Body of pancreas (tissue), 4 donors: Measurements from ENCODE around the gene PYROXD2.

Experiments used
- CTCF ChIP-seq, 7 experiments: fragments of 450-650 bp in 4 of 7; fragments of 200-600 bp in 3 of 7; sonication (generic) in 3 of 7; IDR thresholded peaks; one replicate each; pipeline ENCODE4 v1.5.1; 2016 to 2019; ENCODE audit warnings: antibody characterized with exemption in 7 of 7
- POLR2A ChIP-seq, 3 donors: fragments of 450-650 bp; IDR thresholded peaks; one replicate each; pipeline ENCODE4 v1.6.1; 2016; ENCODE audit warnings: antibody characterized with exemption in 3 of 3, mild to moderate bottlenecking in 2 of 3

DNA sequence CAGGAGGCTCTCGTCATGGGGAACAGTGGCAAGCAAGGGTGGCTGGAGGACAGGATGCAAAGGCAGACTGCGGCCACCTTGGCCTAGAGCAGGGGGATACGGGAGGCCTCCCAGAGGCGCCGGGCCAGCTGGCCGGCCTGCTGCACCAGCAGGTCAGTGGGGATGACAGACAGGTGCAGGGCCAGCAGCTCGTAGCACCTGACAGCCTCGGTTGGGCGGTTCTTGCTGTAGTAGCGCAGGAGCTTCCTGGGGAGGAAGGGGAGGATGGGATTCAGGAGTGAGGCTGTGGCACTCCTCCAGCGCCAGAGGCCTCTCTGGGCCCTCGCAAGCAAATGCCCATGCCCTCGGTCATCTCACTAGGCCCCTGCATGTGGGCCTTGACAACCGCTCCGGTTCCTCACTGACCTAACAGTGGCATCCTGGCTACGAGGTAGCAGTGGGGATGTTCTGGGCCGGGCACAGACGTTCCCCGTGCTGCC lies 2.5 kb upstream of the PYROXD2 start:
- TF ChIP-seq CTCF (IDR thresholded peaks at IDR 0.05) (no peak), POLR2A (IDR thresholded peaks at IDR 0.05) (no peak)
